ENCODE measurements around the gene HAPLN2. TPM values are rescaled to one million over a fixed set of nuclear protein-coding genes. Genes with fewer than 3 reads are reported as not detected.

HAPLN2 gene
- polyA plus RNA-seq, 1 donor (not counting 4 experiments of a cell fraction or from before 2014, with no cell fraction given) = not detected

DNA sequence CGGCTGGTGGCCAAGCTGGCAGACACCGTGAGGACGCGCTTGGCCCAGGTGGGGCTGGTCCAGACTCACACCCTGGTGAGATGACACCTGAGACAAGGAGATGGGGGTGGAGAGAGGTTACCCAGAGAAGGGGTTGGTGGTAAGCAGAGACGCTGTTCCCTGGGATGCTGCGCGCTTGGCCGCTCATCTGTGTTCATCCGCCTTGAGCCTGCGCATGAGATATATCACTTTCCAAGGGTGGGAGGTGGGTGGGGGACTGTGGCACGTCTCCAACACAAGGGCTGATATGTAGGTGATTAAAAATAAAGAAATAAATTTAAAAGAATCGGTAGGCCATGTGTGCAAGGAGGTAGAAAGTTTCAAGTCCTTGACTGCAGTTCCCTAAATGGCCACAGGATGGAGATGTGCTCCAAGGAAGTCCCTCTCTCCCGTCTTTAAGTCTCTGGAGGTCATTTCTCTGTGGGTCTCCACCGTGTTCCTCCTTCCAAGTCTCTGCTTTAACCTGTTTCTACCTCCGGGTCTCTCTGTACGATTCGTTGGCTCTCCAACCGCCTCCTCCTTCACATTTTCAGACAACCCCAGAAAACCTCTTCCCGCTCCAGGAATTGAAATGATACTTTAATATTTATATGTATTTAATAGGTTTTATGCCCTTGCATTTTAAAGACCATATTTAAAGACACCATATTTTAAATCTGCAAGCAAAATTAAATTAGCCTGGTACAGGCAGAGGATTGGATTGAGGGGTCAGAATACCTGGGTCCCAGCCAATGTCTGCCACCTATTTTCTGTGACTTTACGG lies 35.2 kb upstream of the HAPLN2 start:
- no peak overlapping the region for H3K9ac ChIP-seq (ENCODE audit: control insufficient read depth, extremely low read depth, insufficient read depth, low read length)
- dilution Hi-C loops (cut with MboI; ENCODE audit: extremely low pct_ligation_motif_present, low sequenced_read_pairs) = no loop called here
- H3K27me3 ChIP-seq (ENCODE audit: control insufficient read depth, extremely low read depth, insufficient read depth, low read length) = no peaks in the 10 kb centered on the region
- H3K36me3 ChIP-seq (ENCODE audit: control insufficient read depth in 2 of 2, extremely low read depth in 1 of 2, insufficient read depth in 2 of 2, low read length in 2 of 2) = no peaks in the 10 kb centered on the region
- H4K20me1 ChIP-seq (ENCODE audit: control insufficient read depth, extremely low read depth, insufficient read depth, low read length) = no peaks in the 10 kb centered on the region
- no peak overlapping the region for H2AFZ ChIP-seq (ENCODE audit: control insufficient read depth, low read length)
- H3K4me2 ChIP-seq (ENCODE audit: control insufficient read depth, extremely low read depth, insufficient read depth, low read depth, low read length) = no peak overlapping the region
- no peaks in the 10 kb centered on the region for H3K79me2 ChIP-seq (ENCODE audit: control insufficient read depth, insufficient read depth, low read length)
- H3K9me3 ChIP-seq (ENCODE audit: control insufficient read depth, low read depth, low read length) = no peaks in the 10 kb centered on the region
- no peak overlapping the region for H3K4me3 ChIP-seq (ENCODE audit: control insufficient read depth in 2 of 3, extremely low read depth in 1 of 3, insufficient read depth in 2 of 3, low read depth in 1 of 3, low read length in 3 of 3)
- DNase-seq (ENCODE audit: low read depth, low spot score) (no peak), FAIRE-seq (peak; percentile 65)
- H3K4me1 ChIP-seq (ENCODE audit: control insufficient read depth, extremely low read depth, insufficient read depth, low read length) = peaks cover 3% of the 10 kb centered on the region
- H3K27ac ChIP-seq (ENCODE audit: control insufficient read depth, insufficient read depth, low read length) = no peak overlapping the region
- TF ChIP-seq EZH2 (IDR thresholded peaks at IDR 0.05; ENCODE audit: low read length) = no peak
- TF ChIP-seq, protein P1, sequence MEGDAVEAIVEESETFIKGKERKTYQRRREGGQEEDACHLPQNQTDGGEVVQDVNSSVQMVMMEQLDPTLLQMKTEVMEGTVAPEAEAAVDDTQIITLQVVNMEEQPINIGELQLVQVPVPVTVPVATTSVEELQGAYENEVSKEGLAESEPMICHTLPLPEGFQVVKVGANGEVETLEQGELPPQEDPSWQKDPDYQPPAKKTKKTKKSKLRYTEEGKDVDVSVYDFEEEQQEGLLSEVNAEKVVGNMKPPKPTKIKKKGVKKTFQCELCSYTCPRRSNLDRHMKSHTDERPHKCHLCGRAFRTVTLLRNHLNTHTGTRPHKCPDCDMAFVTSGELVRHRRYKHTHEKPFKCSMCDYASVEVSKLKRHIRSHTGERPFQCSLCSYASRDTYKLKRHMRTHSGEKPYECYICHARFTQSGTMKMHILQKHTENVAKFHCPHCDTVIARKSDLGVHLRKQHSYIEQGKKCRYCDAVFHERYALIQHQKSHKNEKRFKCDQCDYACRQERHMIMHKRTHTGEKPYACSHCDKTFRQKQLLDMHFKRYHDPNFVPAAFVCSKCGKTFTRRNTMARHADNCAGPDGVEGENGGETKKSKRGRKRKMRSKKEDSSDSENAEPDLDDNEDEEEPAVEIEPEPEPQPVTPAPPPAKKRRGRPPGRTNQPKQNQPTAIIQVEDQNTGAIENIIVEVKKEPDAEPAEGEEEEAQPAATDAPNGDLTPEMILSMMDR (optimal IDR thresholded peaks at IDR 0.05 in 1 of 3, IDR thresholded peaks at IDR 0.05 in 1 of 3, conservative IDR thresholded peaks at IDR 0.05 in 1 of 3; ENCODE audit: extremely low read depth in 1 of 3, insufficient read depth in 2 of 3, low read length in 3 of 3) = peak; percentile 85 to 89 (median 85)
- no peaks in the 10 kb centered on the region for H3K9me1 ChIP-seq (ENCODE audit: control insufficient read depth, extremely low read depth, insufficient read depth, low read length)

DNA sequence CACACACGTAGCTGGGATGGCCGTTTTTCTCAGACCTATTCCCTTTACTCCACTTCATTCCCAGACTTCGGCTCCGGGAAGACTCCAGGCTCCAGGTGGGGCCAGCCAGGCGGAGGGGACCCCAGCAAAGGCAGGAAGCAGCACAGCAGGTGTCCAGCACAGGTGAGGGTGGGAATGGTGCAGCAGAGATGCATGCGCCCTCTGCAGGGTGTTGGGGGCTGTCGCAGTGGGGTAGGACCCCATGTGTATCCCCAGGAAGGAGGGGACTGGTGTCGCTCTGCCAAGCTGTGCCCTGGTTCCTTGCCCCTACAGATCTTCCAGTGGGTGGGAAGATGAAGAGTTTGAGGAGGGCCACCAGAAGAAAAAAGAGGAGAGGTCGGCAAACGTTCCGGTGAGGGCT lies 34.4 kb upstream of the HAPLN2 start:
- dilution Hi-C loops (cut with MboI; ENCODE audit: extremely low pct_ligation_motif_present, low sequenced_read_pairs) = no loop called here
- no peak overlapping the region for H3K4me2 ChIP-seq (ENCODE audit: control insufficient read depth, extremely low read depth, insufficient read depth, low read depth, low read length)

More for the DNA sequence above, 34.4 kb upstream of the HAPLN2 start:
- Histone ChIP-seq H2AFZ (ENCODE audit: control insufficient read depth, low read length) (no peak overlapping the region), H3K9ac (ENCODE audit: control insufficient read depth, extremely low read depth, insufficient read depth, low read length) (no peak overlapping the region), H3K9me1 (ENCODE audit: control insufficient read depth, extremely low read depth, insufficient read depth, low read length) (no peaks in the 10 kb centered on the region), H4K20me1 (ENCODE audit: control insufficient read depth, extremely low read depth, insufficient read depth, low read length) (no peaks in the 10 kb centered on the region), H3K36me3 (ENCODE audit: control insufficient read depth in 2 of 2, extremely low read depth in 1 of 2, insufficient read depth in 2 of 2, low read length in 2 of 2) (no peaks in the 10 kb centered on the region), H3K4me3 (ENCODE audit: control insufficient read depth in 2 of 3, extremely low read depth in 1 of 3, insufficient read depth in 2 of 3, low read depth in 1 of 3, low read length in 3 of 3) (no peak overlapping the region), H3K27ac (ENCODE audit: control insufficient read depth, insufficient read depth, low read length) (no peak overlapping the region), H3K79me2 (ENCODE audit: control insufficient read depth, insufficient read depth, low read length) (no peaks in the 10 kb centered on the region), H3K9me3 (ENCODE audit: control insufficient read depth, low read depth, low read length) (no peaks in the 10 kb centered on the region), H3K4me1 (ENCODE audit: control insufficient read depth, extremely low read depth, insufficient read depth, low read length) (peaks cover 3% of the 10 kb centered on the region), H3K27me3 (ENCODE audit: control insufficient read depth, extremely low read depth, insufficient read depth, low read length) (no peaks in the 10 kb centered on the region)
- no peak for TF ChIP-seq EZH2 (IDR thresholded peaks at IDR 0.05; ENCODE audit: low read length)
- TF ChIP-seq, protein P1 (optimal IDR thresholded peaks at IDR 0.05 in 1 of 3, IDR thresholded peaks at IDR 0.05 in 1 of 3, conservative IDR thresholded peaks at IDR 0.05 in 1 of 3; ENCODE audit: extremely low read depth in 1 of 3, insufficient read depth in 2 of 3, low read length in 3 of 3) = peak in 2 of 3 experiments; percentile 23 to 65
- no peak for DNase-seq (ENCODE audit: low read depth, low spot score)
- no peak for FAIRE-seq

Measured in keratinocyte (primary cell).